PC-9 (cell line): Measurements from ENCODE around the gene COPZ1. TPM values are rescaled to one million over a fixed set of nuclear protein-coding genes. Genes with fewer than 3 reads are reported as not detected.
A peak's percentile ranks its signal among the peaks of the same experiment; 100 is the strongest.

Experiments used
- BruUV-seq: library from RNA; stranded (reverse); fragments of 400-500 nt; replicated peaks from 2 replicates; lab custom pipeline; 2021; lab: Mats Ljungman, UMichigan
- CTCF ChIA-PET: fragments of 300-600 bp; sonication (Branson Sonifier 250); formaldehyde crosslinking; loops from one replicate; lab custom pipeline; 2022; ENCODE audit warnings: antibody characterized with exemption; lab: Charles Lee
- POLR2A ChIA-PET: fragments of 300-600 bp; sonication (Branson Sonifier 250); formaldehyde crosslinking; loops from one replicate; lab custom pipeline; 2022; ENCODE audit warnings: antibody characterized with exemption; ENCODE audit not compliant: unreplicated experiment; lab: Charles Lee
- DNase-seq, 2 experiments: peaks; one replicate each; pipeline versions ENCODE4 v3.0.0 to v3.0.0-alpha.2; 2015 to 2022; ENCODE audit warnings: mixed read lengths in 1 of 2
- H2AFZ ChIP-seq: fragments of 200-600 bp; sonication (generic); 2 replicates; pipeline ENCODE4 v1.8.1; 2017; ENCODE audit warnings: antibody characterized with exemption
- H3F3A ChIP-seq: fragments of 200-600 bp; sonication (generic); 2 replicates; pipeline ENCODE4 v1.8.1; 2017; ENCODE audit warnings: antibody characterized with exemption, mild to moderate bottlenecking, low read depth; ENCODE audit not compliant: insufficient read depth
- H3K27ac ChIP-seq: fragments of 200-600 bp; sonication (generic); 2 replicates; pipeline ENCODE4 v1.6.1; 2016; ENCODE audit warnings: mixed run types
- H3K27me3 ChIP-seq: fragments of 200-600 bp; sonication (generic); 2 replicates; pipeline ENCODE4 v1.6.1; 2016; ENCODE audit warnings: low read depth, mixed run types; ENCODE audit not compliant: insufficient read depth
- H3K36me3 ChIP-seq: fragments of 200-600 bp; sonication (generic); 2 replicates; pipeline ENCODE4 v1.6.1; 2016; ENCODE audit warnings: low read depth, mixed run types
- H3K4me1 ChIP-seq: fragments of 200-600 bp; sonication (generic); replicated peaks from 2 replicates; pipeline ENCODE4 v1.6.1; 2016; ENCODE audit warnings: mixed run types; ENCODE audit not compliant: insufficient read depth
- H3K4me2 ChIP-seq: fragments of 200-600 bp; sonication (generic); 2 replicates; pipeline ENCODE4 v1.6.1; 2017; ENCODE audit warnings: mixed run types
- H3K4me3 ChIP-seq: fragments of 200-600 bp; sonication (generic); 2 replicates; pipeline ENCODE4 v1.6.1; 2016; ENCODE audit warnings: mixed run types
- H3K79me2 ChIP-seq: fragments of 200-600 bp; sonication (generic); 2 replicates; pipeline ENCODE4 v1.6.1; 2017; ENCODE audit warnings: low read depth, mixed run types
- H3K9me2 ChIP-seq: fragments of 200-600 bp; sonication (generic); 2 replicates; pipeline ENCODE4 v1.8.1; 2017; ENCODE audit warnings: mild to moderate bottlenecking; ENCODE audit not compliant: insufficient read depth
- H3K9me3 ChIP-seq: fragments of 200-600 bp; sonication (generic); 2 replicates; pipeline ENCODE4 v1.8.1; 2016; ENCODE audit warnings: low read depth; ENCODE audit not compliant: insufficient read depth
- H4K20me1 ChIP-seq: fragments of 200-600 bp; sonication (generic); 2 replicates; pipeline ENCODE4 v1.8.1; 2017; ENCODE audit not compliant: insufficient read depth
- CTCF ChIP-seq: fragments of 200-600 bp; sonication (generic); conservative IDR thresholded peaks from 2 replicates; pipeline ENCODE4 v1.6.1; 2017; ENCODE audit warnings: mixed run types, antibody characterized with exemption, mild to moderate bottlenecking, moderate library complexity
- EZH2 ChIP-seq: fragments of 200-600 bp; sonication (generic); IDR thresholded peaks from 2 replicates; pipeline ENCODE4 v1.8.0; 2017; ENCODE audit warnings: antibody characterized with exemption, low read depth
- intact Hi-C: fragments of 100-400 bp; cut with micrococcal nuclease; formaldehyde crosslinking; loops from one replicate; pipeline ENCODE4 v1.10.0; 2022; ENCODE audit not compliant: unreplicated experiment
- total RNA-seq: library from RNA; stranded (reverse); gene quantifications from 2 replicates; pipeline ENCODE4 v1.2.3, GENCODE V29; 2021

COPZ1 gene
- total RNA-seq, 1 experiment from 2014 or later: 232 TPM

DNA sequence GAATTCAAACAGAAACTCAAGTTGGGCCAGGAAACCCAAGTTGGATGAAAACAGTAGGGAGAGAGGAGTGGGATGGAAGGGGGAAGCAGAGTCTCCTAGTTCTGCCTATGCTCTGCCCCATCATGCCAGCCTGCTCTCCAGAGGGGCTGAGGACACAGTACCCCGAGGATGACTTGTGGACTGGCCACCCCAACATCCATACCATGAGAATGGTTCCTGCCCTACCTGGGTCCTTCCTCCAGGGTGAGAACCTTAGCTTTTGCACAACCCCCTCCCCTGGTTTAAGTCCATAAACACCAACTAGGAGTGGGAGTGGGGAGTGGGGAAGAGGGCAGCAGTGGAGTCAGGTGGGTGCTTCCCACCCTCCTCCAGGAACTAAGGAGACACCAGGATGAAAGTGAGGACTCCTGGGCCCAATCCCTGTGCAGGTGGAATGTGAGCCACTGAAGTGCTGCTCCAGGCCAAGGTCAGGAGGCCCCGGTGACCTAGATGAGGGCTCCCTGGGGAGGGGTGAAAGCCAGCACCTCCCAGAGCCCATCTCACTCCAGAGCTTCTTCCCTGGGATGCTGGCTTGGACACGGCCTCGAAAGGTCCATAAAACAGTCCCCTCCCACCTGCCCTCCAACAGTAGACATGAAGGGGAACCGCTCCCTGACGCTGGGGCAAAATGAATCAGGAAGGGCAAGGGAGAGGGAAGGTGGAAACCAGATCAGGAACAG, 53.0 kb downstream of the COPZ1 start:
- Histone ChIP-seq H2AFZ (no peak overlapping the region), H3K4me2 (peak overlapping the region; percentile 94; the same call in 1 of the 2 replicates), H3K36me3 (no peaks in the 10 kb centered on the region), H3K79me2 (no peaks in the 10 kb centered on the region), H3K9me2 (no peaks in the 10 kb centered on the region), H4K20me1 (no peaks in the 10 kb centered on the region), H3K27me3 (no peaks in the 10 kb centered on the region), H3K4me3 (peak overlapping the region; percentile 59; the same call in 1 of the 2 replicates), H3K27ac (no peak overlapping the region), H3K9me3 (no peaks in the 10 kb centered on the region), H3F3A (peaks cover 15% of the 10 kb centered on the region; the same call in 1 of the 2 replicates), H3K4me1 (peaks cover 37% of the 10 kb centered on the region)
- BruUV-seq: no TSS peak
- intact Hi-C loops: loop anchor here (5.0 kb wide), 1 partner anchor 371 kb away; the partner anchor contains the start of gene HOXC8
- no peak for DNase-seq
- TF ChIP-seq EZH2 (no peak), CTCF (no peak)
- ChIA-PET CTCF (interaction anchor here (1.6 kb wide), 1 partner anchor 9 kb away, joined by 8 read pairs; no protein-coding TSS in a partner anchor), POLR2A (no interaction called here)

DNA sequence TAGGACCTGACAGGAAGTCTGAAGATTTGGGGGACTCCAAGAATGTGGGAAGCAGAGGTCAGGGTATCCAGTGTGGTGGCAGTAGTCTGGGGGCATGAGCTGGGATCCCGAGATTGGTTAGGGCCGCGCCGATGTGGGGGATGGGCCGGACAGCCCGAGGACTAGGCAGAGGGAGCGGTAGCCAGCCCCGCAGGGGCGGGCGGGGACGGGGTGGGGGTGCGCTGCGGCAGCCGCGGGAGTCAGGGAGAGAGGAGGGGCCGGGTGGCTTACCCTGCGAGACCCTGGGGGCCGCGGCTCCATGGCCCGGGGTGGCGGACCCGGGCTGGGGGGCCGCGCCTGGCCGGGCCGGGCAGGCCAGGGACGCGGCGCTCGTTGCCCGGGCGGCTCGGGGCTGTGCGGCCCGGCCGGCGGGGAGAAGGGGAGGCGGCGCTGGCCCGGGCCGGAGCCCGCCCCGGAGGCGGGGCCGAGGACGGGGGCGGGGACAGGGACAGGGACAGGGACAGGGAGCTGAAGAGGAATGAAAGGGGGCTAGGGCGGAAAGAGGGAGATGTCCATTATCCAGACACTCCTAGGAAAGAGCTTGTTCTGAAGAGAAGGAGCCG, 54.0 kb downstream of the COPZ1 start:
- Histone ChIP-seq H3K36me3 (no peaks in the 10 kb centered on the region), H3K27ac (no peak overlapping the region), H3K4me2 (peak overlapping the region; percentile 94), H3K79me2 (no peaks in the 10 kb centered on the region), H3K4me3 (peak overlapping the region; percentile 59; the same call in 1 of the 2 replicates), H3K9me3 (no peaks in the 10 kb centered on the region), H4K20me1 (no peaks in the 10 kb centered on the region), H3K27me3 (no peaks in the 10 kb centered on the region), H2AFZ (peak overlapping the region; percentile 71), H3K4me1 (peaks cover 33% of the 10 kb centered on the region), H3K9me2 (no peaks in the 10 kb centered on the region), H3F3A (peaks cover 10% of the 10 kb centered on the region; the same call in 1 of the 2 replicates)
- TF ChIP-seq EZH2: no peak
- TF ChIP-seq CTCF: no peak
- DNase-seq: peak in 1 of 2 experiments; percentile 76
- intact Hi-C loops: loop anchor here (1.0 to 5.0 kb wide), 2 partner anchors 10 to 372 kb away; partner anchors contain the start of gene HOXC8
- POLR2A ChIA-PET: interaction anchor here (0.6 to 0.9 kb wide), 3 partner anchors 21 to 337 kb away, joined by 3 to 6 read pairs (median 6); no protein-coding TSS in a partner anchor
- CTCF ChIA-PET: interaction anchor here (0.7 to 2.5 kb wide), 14 partner anchors 8 to 370 kb away, joined by 3 to 19 read pairs (median 4); partner anchors contain the start of genes CBX5 and HOXC8
- no TSS peak for BruUV-seq
